GM18951 (cell line): ENCODE data around the gene TRA2A.
"Not testable (repeated sequence)": the region's sequence is repeated elsewhere in the genome, so short reads cannot be mapped to it uniquely, and the experiment has no call there.

Experiments used
- POLR2A ChIP-seq: IDR thresholded peaks from 4 replicates; pipeline ENCODE4 v1.6.1; 2011; ENCODE audit warnings: mild to moderate bottlenecking; ENCODE audit not compliant: insufficient read length, insufficient read depth; ENCODE audit errors: extremely low read depth
- in situ Hi-C: fragments of 300-500 bp; cut with MboI; formaldehyde crosslinking; loops from one replicate; pipeline ENCODE4 v1.12.0; 2022; ENCODE audit warnings: low sequenced_read_pairs, mixed read lengths, inconsistent platforms; ENCODE audit not compliant: unreplicated experiment

Gene TRA2A

GRCh38 chr7:23531050-23531793 is 559 bp downstream of the TRA2A start:
- in situ Hi-C loops = no loop called here
- no peak for TF ChIP-seq POLR2A

GRCh38 chr7:23530405-23530804 is 1.4 kb downstream of the TRA2A start:
- TF ChIP-seq POLR2A = no peak
- in situ Hi-C loops = no loop called here

GRCh38 chr7:23529262-23529859 is 2.4 kb downstream of the TRA2A start:
- TF ChIP-seq POLR2A = no peak
- in situ Hi-C loops = no loop called here

- in situ Hi-C loops = not testable (repeated sequence)
These were observed 6.2 kb downstream of the TRA2A start for GRCh38 chr7:23525611-23526010.

- no peak for TF ChIP-seq POLR2A
- in situ Hi-C loops = no loop called here
These were observed 7.3 kb downstream of the TRA2A start for GRCh38 chr7:23524473-23524872.

GRCh38 chr7:23523486-23524075 is 8.2 kb downstream of the TRA2A start:
- in situ Hi-C loops = no loop called here

GRCh38 chr7:23520582-23520981 is 11.2 kb downstream of the TRA2A start:
- in situ Hi-C loops = no loop called here
- TF ChIP-seq POLR2A = no peak

More at GRCh38 chr7:23523486-23524075, 8.2 kb downstream of the TRA2A start:
- TF ChIP-seq POLR2A = no peak

GRCh38 chr7:23514755-23515154 is 17.0 kb downstream of the TRA2A start:
- TF ChIP-seq POLR2A = no peak
- in situ Hi-C loops = no loop called here

GRCh38 chr7:23513746-23514145 is 18.0 kb downstream of the TRA2A start:
- in situ Hi-C loops = not testable (repeated sequence)

- in situ Hi-C loops = no loop called here
- no peak for TF ChIP-seq POLR2A
These were observed 37.8 kb downstream of the TRA2A start for GRCh38 chr7:23494009-23494408.

- in situ Hi-C loops = no loop called here
- TF ChIP-seq POLR2A = no peak
These were observed 40.3 kb downstream of the TRA2A start for GRCh38 chr7:23491502-23491901.

- peak; percentile 60 for TF ChIP-seq POLR2A
- in situ Hi-C loops = no loop called here
These were observed 41.2 kb downstream of the TRA2A start for GRCh38 chr7:23490357-23491135.

- in situ Hi-C loops = not testable (repeated sequence)
These were observed 43.1 kb downstream of the TRA2A start for GRCh38 chr7:23488714-23489113.

- TF ChIP-seq POLR2A = no peak
- in situ Hi-C loops = no loop called here
These were observed 44.1 kb downstream of the TRA2A start for GRCh38 chr7:23487670-23488069.
